ENCODE results near the gene CFAP46. TPM values are rescaled to one million over a fixed set of nuclear protein-coding genes. Genes with fewer than 3 reads are reported as not detected.

Gene CFAP46
- total RNA-seq, 2 donors from 2014 or later, result 0.35 to 1.5 TPM

GRCh38 chr10:132867801-132868644, 74.3 kb downstream of the CFAP46 start:
- H3K27ac ChIP-seq, result no peak overlapping the region
- H3K4me3 ChIP-seq, result no peak overlapping the region
- no peak for DNase-seq (ENCODE audit: low spot score)
- H3K9me3 ChIP-seq, result peaks cover 0 to 9% of the 10 kb centered on the region in 2 donors
- H3K36me3 ChIP-seq, result no peaks in the 10 kb centered on the region
- no peaks in the 10 kb centered on the region for H3K27me3 ChIP-seq
- no peaks in the 10 kb centered on the region for H3K4me1 ChIP-seq
- no peak for TF ChIP-seq CTCF (IDR thresholded peaks at IDR 0.05)

GRCh38 chr10:132866601-132867381, 75.6 kb downstream of the CFAP46 start:
- peaks cover 0 to 9% of the 10 kb centered on the region in 2 donors for H3K9me3 ChIP-seq
- H3K4me3 ChIP-seq, result no peak overlapping the region
- TF ChIP-seq CTCF (IDR thresholded peaks at IDR 0.05), result no peak
- no peak for DNase-seq (ENCODE audit: low spot score)
- H3K27ac ChIP-seq, result no peak overlapping the region
- no peaks in the 10 kb centered on the region for H3K4me1 ChIP-seq
- no peaks in the 10 kb centered on the region for H3K36me3 ChIP-seq
- H3K27me3 ChIP-seq, result no peaks in the 10 kb centered on the region

GRCh38 chr10:132865851-132866600, 76.3 kb downstream of the CFAP46 start:
- no peak overlapping the region for H3K27ac ChIP-seq
- H3K36me3 ChIP-seq, result no peaks in the 10 kb centered on the region
- H3K9me3 ChIP-seq, result peaks cover 0 to 9% of the 10 kb centered on the region in 2 donors
- H3K27me3 ChIP-seq, result no peaks in the 10 kb centered on the region
- H3K4me3 ChIP-seq, result no peak overlapping the region
- TF ChIP-seq CTCF (IDR thresholded peaks at IDR 0.05), result no peak
- DNase-seq (ENCODE audit: low spot score), result no peak
- no peaks in the 10 kb centered on the region for H3K4me1 ChIP-seq

GRCh38 chr10:132865171-132865631, 77.2 kb downstream of the CFAP46 start:
- H3K27me3 ChIP-seq, result no peaks in the 10 kb centered on the region
- no peaks in the 10 kb centered on the region for H3K4me1 ChIP-seq
- TF ChIP-seq CTCF (IDR thresholded peaks at IDR 0.05), result no peak
- no peak for DNase-seq (ENCODE audit: low spot score)
- no peak overlapping the region for H3K4me3 ChIP-seq
- peaks cover 0 to 3% of the 10 kb centered on the region in 2 donors for H3K9me3 ChIP-seq
- H3K27ac ChIP-seq, result no peak overlapping the region
- no peaks in the 10 kb centered on the region for H3K36me3 ChIP-seq

GRCh38 chr10:132862485-132863420, 79.6 kb downstream of the CFAP46 start:
- no peaks in the 10 kb centered on the region for H3K9me3 ChIP-seq
- H3K27ac ChIP-seq, result no peak overlapping the region
- no peaks in the 10 kb centered on the region for H3K36me3 ChIP-seq
- no peak overlapping the region for H3K4me3 ChIP-seq
- DNase-seq (ENCODE audit: low spot score), result no peak
- no peaks in the 10 kb centered on the region for H3K27me3 ChIP-seq
- TF ChIP-seq CTCF (IDR thresholded peaks at IDR 0.05), result no peak
- H3K4me1 ChIP-seq, result no peaks in the 10 kb centered on the region
